Stimulated activated CD4-positive, alpha-beta T cell treated with anti-CD3 and anti-CD28 coated beads, Interleukin-1b, Interleukin-23, amount 100 ng/mL, for 4 hours (primary cell): Measurements from ENCODE around the gene NISCH.

Experiments used
- DNase-seq, 2 donors: peaks; one replicate each; pipeline ENCODE4 v3.0.0-alpha.2; 2020; ENCODE audit warnings: low read depth in 2 of 2

The NISCH gene

GRCh38 chr3:52512727-52513126 is 57.3 kb downstream of the NISCH start:
- DNase-seq, result no peak

GRCh38 chr3:52513281-52513680 is 57.9 kb downstream of the NISCH start:
- no peak for DNase-seq

- DNase-seq, result no peak
Measured at GRCh38 chr3:52514576-52514975, 59.2 kb downstream of the NISCH start.

- DNase-seq, result no peak
Measured at GRCh38 chr3:52515192-52515591, 59.8 kb downstream of the NISCH start.

- DNase-seq, result no peak
Measured at GRCh38 chr3:52516509-52517195, 61.2 kb downstream of the NISCH start.

GRCh38 chr3:52517796-52518722 is 62.7 kb downstream of the NISCH start:
- no peak for DNase-seq

GRCh38 chr3:52518723-52519444 is 63.5 kb downstream of the NISCH start:
- no peak for DNase-seq

- no peak for DNase-seq
Measured at GRCh38 chr3:52519445-52520140, 64.2 kb downstream of the NISCH start.

GRCh38 chr3:52520141-52520667 is 64.8 kb downstream of the NISCH start:
- DNase-seq, result no peak

- no peak for DNase-seq
Measured at GRCh38 chr3:52520716-52521487, 65.5 kb downstream of the NISCH start.

GRCh38 chr3:52521488-52521824 is 66.1 kb downstream of the NISCH start:
- no peak for DNase-seq

- no peak for DNase-seq
Measured at GRCh38 chr3:52521881-52522650, 66.7 kb downstream of the NISCH start.

GRCh38 chr3:52522651-52523251 is 67.3 kb downstream of the NISCH start:
- DNase-seq, result no peak

GRCh38 chr3:52523386-52524257 is 68.2 kb downstream of the NISCH start:
- DNase-seq, result no peak

- DNase-seq, result no peak
Measured at GRCh38 chr3:52524258-52524751, 68.9 kb downstream of the NISCH start.

- DNase-seq, result no peak
Measured at GRCh38 chr3:52524752-52525679, 69.6 kb downstream of the NISCH start.
